CD4-positive, alpha-beta T cell treated with Interleukin-17A for 4 hours (primary cell): ENCODE data around the gene TRIM38.
A peak's percentile ranks its signal among the peaks of the same experiment; 100 is the strongest.
"Not testable (repeated sequence)": the region's sequence is repeated elsewhere in the genome, so short reads cannot be mapped to it uniquely, and the experiment has no call there.

ENCODE experiments used
- DNase-seq: peaks from one replicate; pipeline ENCODE4 v3.0.0-alpha.2; 2020; ENCODE audit warnings: mixed read lengths

Gene TRIM38

GRCh38 chr6:25972902-25973301 lies 10.3 kb downstream of the TRIM38 start:
- no peak for DNase-seq

DNA sequence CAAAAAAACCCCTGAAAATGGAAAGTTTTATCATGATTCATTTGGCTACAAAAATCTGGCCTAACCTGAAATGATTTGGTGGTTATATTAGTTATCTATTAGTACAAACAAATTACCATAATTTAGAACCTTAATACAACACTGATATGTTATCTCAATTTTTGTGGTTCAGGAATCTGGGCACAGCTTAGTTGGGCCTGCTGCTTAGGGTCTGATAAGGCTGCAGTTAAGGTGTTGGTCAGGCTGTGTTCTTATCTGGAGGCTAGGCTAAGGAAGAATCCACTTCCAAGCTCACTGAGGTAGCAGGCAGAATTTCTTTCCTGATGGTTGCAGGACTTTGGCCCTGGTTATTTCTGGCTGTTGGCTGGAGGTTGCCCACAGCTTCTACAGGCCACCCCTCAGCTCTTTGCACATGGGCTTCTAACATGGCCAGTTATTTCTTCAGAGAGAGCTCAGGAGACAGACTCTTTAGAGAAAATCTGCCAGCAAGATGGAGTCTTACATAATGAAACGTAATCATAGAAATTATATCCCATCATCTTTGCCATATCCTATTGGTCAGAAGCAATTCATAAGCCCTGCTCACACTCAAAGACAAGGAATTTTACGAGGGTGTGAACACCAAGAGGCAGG lies 11.4 kb downstream of the TRIM38 start:
- no peak for DNase-seq

- no peak for DNase-seq
Observed at GRCh38 chr6:25975923-25976560, 13.4 kb downstream of the TRIM38 start.

DNA sequence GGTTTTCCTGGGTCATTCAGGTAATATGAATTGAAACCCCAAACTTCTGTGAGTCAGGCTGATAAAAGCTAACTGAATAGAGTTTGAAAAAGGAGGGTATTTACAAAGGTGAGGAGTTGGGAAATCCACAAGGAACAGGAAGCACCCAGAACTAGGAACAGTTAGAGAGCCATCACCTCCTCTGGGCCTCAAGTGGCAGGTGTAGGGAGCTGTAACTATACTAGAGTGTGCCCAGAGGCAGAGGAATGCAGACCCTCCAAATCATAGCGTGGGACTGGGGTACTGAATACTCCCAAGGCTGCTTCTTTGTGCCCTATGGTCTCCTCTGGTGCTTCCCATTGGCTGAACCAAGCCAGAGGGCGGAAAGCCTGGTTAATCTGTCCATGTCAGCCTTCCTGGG lies 18.3 kb downstream of the TRIM38 start:
- DNase-seq: no peak

GRCh38 chr6:25981568-25982263 lies 19.1 kb downstream of the TRIM38 start:
- no peak for DNase-seq

GRCh38 chr6:25984265-25984664 lies 21.7 kb downstream of the TRIM38 start:
- DNase-seq: no peak

DNA sequence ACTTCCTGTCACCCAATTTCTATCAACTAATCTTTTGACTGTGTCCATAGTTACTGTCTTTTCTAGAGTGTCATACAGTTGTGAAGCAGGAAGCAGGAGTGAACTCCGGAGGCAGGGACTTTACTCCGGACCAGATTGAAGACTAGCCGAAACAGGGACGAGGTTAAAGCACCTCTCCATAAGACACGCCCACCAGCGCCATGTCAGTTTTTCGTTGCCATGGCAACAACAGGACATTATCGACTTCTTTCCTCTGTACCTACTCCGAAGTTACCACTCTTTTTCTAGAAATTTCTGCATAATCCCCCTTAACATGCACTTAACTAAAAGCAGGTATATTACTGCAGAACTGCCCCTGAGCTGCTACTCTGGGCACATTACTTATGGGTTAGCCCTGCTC lies 25.2 kb downstream of the TRIM38 start:
- no peak for DNase-seq

DNA sequence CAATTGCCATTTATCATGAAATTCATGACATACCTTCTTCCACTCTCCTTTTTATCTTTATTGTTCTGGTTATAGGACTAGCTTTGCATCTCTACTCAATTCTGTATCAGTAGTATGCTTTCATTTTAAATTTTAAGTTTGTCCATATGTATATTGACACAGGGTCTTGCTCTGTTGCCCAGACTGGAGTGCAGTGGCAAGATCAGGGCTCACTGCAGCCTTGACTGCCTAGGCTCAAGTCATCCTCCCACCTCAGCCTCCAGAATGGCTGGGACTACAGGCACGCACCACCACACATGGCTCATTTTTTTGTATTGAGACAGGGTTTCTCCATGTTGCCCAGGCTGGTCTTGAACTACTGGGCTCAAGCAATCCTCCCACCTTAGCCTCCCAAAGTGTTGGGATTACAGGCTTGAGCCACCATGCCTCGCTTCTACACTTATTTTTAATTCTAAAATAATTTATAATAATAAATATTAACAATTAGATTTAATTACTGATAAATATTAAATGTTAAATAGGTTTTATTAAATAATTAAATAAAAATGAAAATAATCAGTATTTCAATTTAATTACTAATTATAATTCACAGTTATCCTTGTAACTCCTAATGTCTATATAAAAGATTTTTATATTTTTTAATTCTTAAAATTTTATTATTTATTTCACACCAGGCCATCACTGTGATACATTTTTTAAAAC lies 27.7 kb downstream of the TRIM38 start:
- DNase-seq: no peak

GRCh38 chr6:25991785-25992412 lies 29.3 kb downstream of the TRIM38 start:
- peak; percentile 51 for DNase-seq

DNA sequence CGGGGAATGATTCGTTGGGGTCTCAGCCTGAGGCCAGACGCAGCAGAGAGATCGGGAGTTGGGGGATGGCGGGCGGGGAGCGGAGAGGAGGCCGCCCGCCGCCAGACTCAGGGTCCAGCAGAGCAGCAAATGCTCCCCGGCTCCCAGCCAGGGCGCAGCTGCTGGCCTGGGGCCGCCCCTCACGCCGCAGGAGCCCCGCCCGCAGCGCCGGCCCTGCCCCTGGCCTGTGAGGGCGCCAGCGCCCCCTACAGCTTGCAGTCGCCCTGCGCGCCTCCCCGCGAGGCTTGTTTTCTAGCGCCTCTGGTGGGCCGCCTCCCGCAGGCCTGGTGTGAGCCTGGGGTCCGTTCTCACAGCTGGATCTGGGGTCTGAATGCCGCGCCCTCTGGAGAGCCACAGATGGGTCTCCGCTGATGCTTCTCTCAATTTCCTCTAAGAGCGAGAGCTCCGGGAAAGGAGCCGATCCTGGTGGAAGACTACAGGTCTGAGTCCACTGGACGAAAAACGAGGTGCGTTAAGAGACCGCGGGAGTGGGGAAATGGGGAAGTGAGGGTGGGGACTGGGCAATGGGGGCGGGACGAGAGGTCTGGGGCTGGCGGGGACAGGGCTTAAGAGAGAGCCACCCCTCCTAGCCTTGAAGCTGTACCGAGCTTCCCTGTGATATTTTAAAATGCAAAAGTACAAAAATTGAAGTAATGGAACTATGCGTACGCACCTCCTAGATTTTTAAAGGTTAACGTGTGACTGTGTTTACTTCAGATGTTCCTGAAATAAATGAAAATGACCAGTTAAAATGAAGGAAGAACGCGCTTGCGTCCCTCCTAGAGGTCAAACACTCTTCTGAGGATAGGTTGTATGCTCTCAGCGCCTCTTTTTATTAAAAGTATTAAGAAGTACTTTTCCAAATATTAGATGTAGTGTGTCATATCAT lies 30.1 kb downstream of the TRIM38 start:
- DNase-seq: peak; percentile 95

DNA sequence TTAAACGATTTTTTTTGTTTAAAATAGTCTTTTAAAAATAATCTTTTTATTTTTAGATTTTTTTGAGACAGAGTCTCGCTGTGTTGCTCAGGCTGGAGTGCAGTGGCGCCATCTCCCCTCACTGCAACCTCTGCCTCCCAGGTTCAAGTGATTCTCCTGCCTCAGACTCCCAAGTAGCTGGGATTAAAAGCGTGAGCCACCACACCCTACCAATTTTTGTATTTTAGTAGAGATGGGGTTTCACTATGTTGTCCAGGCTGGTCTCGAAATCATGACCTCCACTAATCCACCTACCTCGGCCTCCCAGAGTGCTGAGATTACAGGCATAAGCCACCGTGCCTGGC lies 30.7 kb downstream of the TRIM38 start:
- DNase-seq: not testable (repeated sequence)

- DNase-seq: no peak
Observed at GRCh38 chr6:25995507-25995906, 32.9 kb downstream of the TRIM38 start.

DNA sequence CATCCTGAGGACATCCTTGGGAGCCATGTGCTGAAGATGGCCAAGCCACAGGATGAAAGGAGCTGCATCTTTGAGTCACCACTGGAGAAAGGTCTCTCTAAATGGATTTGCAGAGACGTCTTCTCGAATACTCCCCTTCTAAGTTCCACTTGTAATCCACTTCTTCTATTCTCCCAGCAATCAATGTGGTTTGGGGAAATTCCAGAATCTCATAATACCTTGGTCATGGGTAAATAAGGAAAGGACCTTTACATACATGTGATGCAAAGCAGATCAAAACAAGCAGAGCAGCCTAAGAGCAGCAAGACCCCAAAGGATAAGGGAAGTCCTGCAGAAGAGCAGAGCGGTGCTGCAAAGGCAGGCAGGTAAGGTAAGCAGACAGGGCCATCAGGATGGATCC lies 35.3 kb downstream of the TRIM38 start:
- DNase-seq: no peak

DNA sequence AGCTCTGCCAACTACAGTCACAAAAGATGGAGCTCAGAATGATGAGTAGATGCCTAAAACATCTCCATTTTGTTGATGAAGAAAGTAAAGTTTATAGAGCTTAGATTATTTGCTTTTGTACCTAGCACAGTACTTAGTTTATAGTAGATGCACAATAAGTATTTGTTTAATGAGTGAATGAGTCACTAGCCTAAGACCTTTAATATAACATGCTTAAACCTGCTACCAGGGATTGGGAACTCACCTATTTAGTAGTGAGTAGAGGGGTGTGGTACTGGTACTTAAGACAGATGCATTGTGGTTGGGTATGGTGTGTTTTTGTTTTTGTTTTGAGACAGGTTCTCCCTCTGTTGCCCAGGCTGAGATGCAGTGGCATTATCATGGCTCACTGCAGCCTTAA lies 35.8 kb downstream of the TRIM38 start:
- DNase-seq: no peak

DNA sequence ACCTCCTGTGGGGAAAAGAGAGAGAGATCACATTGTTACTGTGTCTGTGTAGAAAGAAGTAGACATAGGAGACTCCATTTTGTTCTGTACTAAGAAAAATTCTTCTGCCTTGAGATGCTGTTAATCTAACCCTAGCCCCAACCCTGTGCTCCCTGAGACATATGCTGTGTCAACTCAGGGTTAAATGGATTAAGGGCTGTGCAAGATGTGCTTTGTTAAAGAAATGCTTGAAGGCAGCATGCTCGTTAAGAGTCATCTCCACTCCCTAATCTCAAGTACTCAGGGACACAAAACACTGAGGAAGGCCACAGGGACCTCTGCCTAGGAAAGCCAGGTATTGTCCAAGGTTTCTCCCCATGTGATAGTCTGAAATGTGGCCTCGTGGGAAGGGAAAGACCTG lies 36.6 kb downstream of the TRIM38 start:
- DNase-seq: not testable (repeated sequence)

- no peak for DNase-seq
Observed at GRCh38 chr6:26000366-26001144, 38.0 kb downstream of the TRIM38 start.

DNA sequence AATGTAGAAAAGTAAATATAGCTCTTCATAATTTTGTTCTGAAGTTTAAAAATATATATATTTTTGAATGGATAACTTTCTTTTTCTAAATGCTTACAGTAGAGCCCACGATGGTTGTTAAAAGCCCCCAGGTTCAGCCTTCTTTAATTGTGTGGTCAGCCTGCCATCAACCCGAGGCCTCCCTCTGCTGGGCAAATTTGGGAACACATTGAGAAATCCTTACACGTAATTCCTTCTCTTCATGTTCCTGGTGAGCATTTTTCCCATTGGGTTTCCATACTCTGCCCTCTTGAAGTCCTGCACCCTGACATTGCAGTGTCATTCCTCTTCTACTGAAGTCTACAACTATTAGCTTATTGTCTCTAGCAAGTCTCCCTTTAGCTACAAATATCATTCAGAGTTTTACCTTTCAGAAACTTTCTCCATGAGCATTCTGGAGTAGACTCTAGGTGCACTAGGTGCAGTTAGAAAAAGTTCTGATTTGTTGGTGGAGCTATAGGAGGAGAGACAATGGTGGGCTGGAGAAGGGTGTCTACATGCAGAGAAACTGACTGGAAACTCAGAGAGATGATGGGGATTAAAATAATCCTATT lies 40.6 kb downstream of the TRIM38 start:
- peak; percentile 64 for DNase-seq

DNA sequence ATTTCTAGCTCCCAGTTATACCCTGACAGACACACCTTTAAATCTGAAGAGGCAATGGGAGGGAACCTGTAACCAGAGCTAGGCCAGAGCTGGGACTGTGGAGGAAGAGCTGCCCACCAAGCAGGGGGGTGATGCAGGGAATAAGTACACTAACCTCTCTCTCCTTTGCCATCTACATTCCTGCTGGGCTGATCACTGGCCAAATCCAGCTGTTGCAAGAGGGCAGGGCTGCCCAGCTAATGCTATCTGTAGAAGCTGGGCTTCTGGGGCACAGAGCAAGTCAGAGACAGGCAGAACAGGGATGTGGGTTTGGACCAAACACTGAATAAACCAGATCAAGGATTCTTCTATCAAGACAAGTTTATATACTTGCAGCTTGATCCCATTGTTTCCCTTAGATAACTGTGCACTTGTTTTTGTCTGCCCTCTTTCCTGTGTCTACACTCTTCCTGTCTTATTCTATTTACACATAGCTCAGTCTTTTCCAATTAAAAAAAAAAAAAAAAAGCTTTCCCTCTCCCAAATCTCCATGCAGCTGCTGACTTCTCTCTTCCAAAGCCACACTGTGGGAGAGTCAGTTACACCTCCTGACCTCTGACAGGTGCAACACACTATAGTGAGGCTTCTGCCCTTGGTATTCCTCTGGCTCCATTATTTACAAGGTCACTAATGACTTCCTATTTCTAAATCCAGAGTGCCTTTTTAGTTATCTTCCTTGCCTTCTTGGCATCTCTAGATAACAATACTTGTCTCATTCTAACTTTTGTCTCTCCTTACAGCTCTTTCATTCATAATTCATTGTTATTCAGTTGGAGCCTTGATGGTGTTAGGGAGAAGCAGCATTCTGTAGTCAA lies 43.7 kb downstream of the TRIM38 start:
- DNase-seq: no peak

GRCh38 chr6:26006940-26007305 lies 44.3 kb downstream of the TRIM38 start:
- DNase-seq: not testable (repeated sequence)

DNA sequence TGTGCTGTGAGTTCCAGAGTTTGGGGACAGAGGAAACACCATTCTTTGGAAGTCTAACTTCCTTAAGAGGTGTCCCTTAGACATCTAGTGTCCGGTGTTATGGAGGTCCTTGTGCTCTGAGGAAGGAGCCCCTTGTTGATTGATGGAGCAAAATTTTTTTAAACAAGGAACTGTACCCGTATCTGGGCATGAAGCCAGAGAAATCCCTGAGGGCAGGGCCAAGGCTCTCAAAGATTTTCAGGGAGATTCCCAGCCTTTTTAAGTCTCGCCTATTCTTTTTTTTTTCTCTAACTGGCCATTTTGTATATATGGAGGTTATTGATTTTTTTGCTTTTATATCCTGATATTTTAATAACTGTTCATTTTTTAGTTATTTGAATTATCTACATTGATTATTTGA lies 45.9 kb downstream of the TRIM38 start:
- DNase-seq: no peak
